Measurements from ENCODE around the gene ARL5C. TPM values are rescaled to one million over a fixed set of nuclear protein-coding genes. Genes with fewer than 3 reads are reported as not detected.

The ARL5C gene, protein sequence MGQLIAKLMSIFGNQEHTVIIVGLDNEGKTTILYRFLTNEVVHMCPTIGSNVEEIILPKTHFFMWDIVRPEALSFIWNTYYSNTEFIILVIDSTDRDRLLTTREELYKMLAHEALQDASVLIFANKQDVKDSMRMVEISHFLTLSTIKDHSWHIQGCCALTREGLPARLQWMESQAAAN
- total RNA-seq (2021): not detected in 3 replicates
- percentile 12 among the genes with signal in this experiment for Bru-seq, nascent RNA
- long read RNA-seq, experiment 1: 0 reads
- long read RNA-seq, experiment 2, partial matches to known transcripts: 0 of 1 reads
- long read RNA-seq, experiment 2, other reads (novel, unspliced or antisense): 1 of 1 reads
- long read RNA-seq, experiment 3: 0 reads

DNA sequence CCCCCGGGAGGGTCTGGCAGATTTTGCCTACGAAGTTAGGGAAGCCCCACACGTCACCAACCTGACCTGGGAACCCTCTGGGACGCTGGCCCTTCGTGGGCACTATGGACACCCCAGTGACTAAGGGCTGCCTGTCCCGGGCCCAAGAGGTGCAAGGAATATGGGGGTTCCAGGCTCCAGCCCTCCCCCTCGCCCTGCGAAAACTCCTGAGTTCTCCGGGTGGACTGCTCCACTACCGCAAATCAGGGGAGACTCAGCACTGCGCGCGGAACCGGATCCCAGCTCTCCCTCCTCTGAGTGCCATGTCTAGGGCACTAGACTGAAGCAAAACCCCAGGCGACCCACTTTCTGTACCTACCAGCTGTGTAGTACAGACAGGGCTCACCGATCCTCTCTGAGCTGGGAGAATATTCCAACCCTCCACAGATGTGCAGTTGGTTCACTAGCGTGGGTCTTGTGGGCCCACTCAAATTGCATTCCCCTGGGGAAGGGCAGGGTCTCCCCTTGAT lies at the start of gene ARL5C:
Gene ARL5C (minus strand): TSS at position 321 of the 509 bp plus-strand sequence. CDS start 401 bp downstream, outside the sequence.
- no peak within 1 kb of the TSS for H3K27ac Mint-ChIP-seq
- H3K4me1 Mint-ChIP-seq: peaks cover 21% of the 10 kb centered on the region
- H3K27me3 Mint-ChIP-seq (ENCODE audit: low read depth): peaks cover 55% of the 10 kb centered on the region
- H3K4me3 Mint-ChIP-seq: peak within 1 kb of the TSS; percentile 94
- TF ChIP-seq JAZF1 (CRISPR knock-in tag; IDR thresholded peaks at IDR 0.05) (no peak), ZNF121 (CRISPR knock-in tag; IDR thresholded peaks at IDR 0.05) (no peak), MAX (CRISPR knock-in tag; IDR thresholded peaks at IDR 0.05) (no peak), GTF2I (CRISPR knock-in tag; conservative IDR thresholded peaks at IDR 0.05) (no peak), IRF2 (CRISPR knock-in tag; IDR thresholded peaks at IDR 0.05; ENCODE audit: borderline replicate concordance, low read depth) (no peak), ZNF232 (CRISPR knock-in tag; IDR thresholded peaks at IDR 0.05) (no peak)
- H3K36me3 Mint-ChIP-seq: peaks cover 6% of the 10 kb centered on the region
- ChIA-PET CTCF (interaction anchor here (1.1 to 7.0 kb wide), 21 partner anchors 8 to 295 kb away, joined by 3 to 284 read pairs (median 14); partner anchors contain the start of genes CACNB1, PLXDC1 and STAC2), POLR2A (interaction anchor here (0.6 to 3.4 kb wide), 5 partner anchors 9 to 144 kb away, joined by 3 to 21 read pairs (median 4); partner anchors contain the start of gene RPL19)
- ATAC-seq: no peak
- peak; percentile 38 for DNase-seq (ENCODE audit: low spot score)
- H3K9me3 Mint-ChIP-seq: peaks cover 9% of the 10 kb centered on the region

GRCh38 chr17:39213852-39214251 lies 47.9 kb upstream of the ARL5C start:
- ATAC-seq: no peak
- TF ChIP-seq HMGA2 (CRISPR knock-in tag; IDR thresholded peaks at IDR 0.05) (no peak), AFF4 (CRISPR knock-in tag; IDR thresholded peaks at IDR 0.05; ENCODE audit: borderline replicate concordance) (no peak), STAT6 (CRISPR knock-in tag; conservative IDR thresholded peaks at IDR 0.05; ENCODE audit: low read depth) (no peak), OVOL2 (CRISPR knock-in tag; IDR thresholded peaks at IDR 0.05; ENCODE audit: borderline replicate concordance) (no peak), SOX15 (CRISPR knock-in tag; IDR thresholded peaks at IDR 0.05) (no peak), IRF2 (CRISPR knock-in tag; IDR thresholded peaks at IDR 0.05; ENCODE audit: borderline replicate concordance, low read depth) (no peak), RELA (CRISPR knock-in tag; IDR thresholded peaks at IDR 0.05; ENCODE audit: borderline replicate concordance) (no peak), MLX (CRISPR knock-in tag; IDR thresholded peaks at IDR 0.05) (no peak), EMX1 (CRISPR knock-in tag; IDR thresholded peaks at IDR 0.05) (no peak), NFE2L1 (CRISPR knock-in tag; IDR thresholded peaks at IDR 0.05) (no peak), ZSCAN18 (CRISPR knock-in tag; IDR thresholded peaks at IDR 0.05) (no peak), RORB (CRISPR knock-in tag; IDR thresholded peaks at IDR 0.05) (no peak)
- H3K36me3 Mint-ChIP-seq: no peaks in the 10 kb centered on the region
- no peak overlapping the region for H3K27ac Mint-ChIP-seq
- H3K9me3 Mint-ChIP-seq: no peaks in the 10 kb centered on the region
- peaks cover 40% of the 10 kb centered on the region for H3K27me3 Mint-ChIP-seq (ENCODE audit: low read depth)
- no peak for DNase-seq (ENCODE audit: low spot score)
- ChIA-PET CTCF (interaction anchor here (0.9 to 15.9 kb wide), 5 partner anchors 12 to 46 kb away, joined by 3 to 626 read pairs (median 3); partner anchors contain the start of gene STAC2), POLR2A (interaction anchor here (0.6 kb wide), 1 partner anchor 369 kb away, joined by 4 read pairs; no protein-coding TSS in a partner anchor)
- no peak overlapping the region for H3K4me3 Mint-ChIP-seq
- peaks cover 30% of the 10 kb centered on the region for H3K4me1 Mint-ChIP-seq

Data from WTC11 (cell line).